IPS DF 6.9 (cell line): ENCODE measurements around the gene HHATL.

ENCODE experiments used
- DNase-seq: peaks from one replicate; pipeline ENCODE4 v3.0.0-alpha.2; 2013; ENCODE audit warnings: low read depth, low spot score
- H3K27ac ChIP-seq: one replicate; pipeline ENCODE4 v1.5.1; 2013; ENCODE audit warnings: low read length, control low read depth
- H3K27me3 ChIP-seq: 2 replicates; pipeline ENCODE4 v1.6.1; 2013; ENCODE audit warnings: mild to moderate bottlenecking, low read length; ENCODE audit not compliant: control insufficient read depth, insufficient read depth
- H3K36me3 ChIP-seq: 2 replicates; pipeline ENCODE4 v1.6.1; 2013; ENCODE audit warnings: low read length; ENCODE audit not compliant: control insufficient read depth, insufficient read depth
- H3K4me1 ChIP-seq: 2 replicates; pipeline ENCODE4 v1.6.1; 2013; ENCODE audit warnings: low read length; ENCODE audit not compliant: control insufficient read depth, insufficient read depth
- H3K4me3 ChIP-seq: 2 replicates; pipeline ENCODE4 v1.5.1; 2013; ENCODE audit warnings: mild to moderate bottlenecking, low read length
- H3K9me3 ChIP-seq: 2 replicates; pipeline ENCODE4 v1.6.1; 2013; ENCODE audit warnings: low read length, inconsistent platforms; ENCODE audit not compliant: control insufficient read depth, insufficient read depth
- WGBS: extraction: QIAGEN DNeasy Blood & Tissue Kit; methylation state at CpG from one replicate; pipeline ENCODE4 v1.1.7; 2013; ENCODE audit warnings: mixed read lengths, missing lambda C conversion rate; ENCODE audit not compliant: insufficient read length, insufficient coverage; 5-methylcytosine and 5-hydroxymethylcytosine counted together

Gene HHATL

GRCh38 chr3:42681361-42682038, 21.1 kb downstream of the HHATL start:
- Histone ChIP-seq H3K27me3 (no peaks in the 10 kb centered on the region), H3K4me1 (no peaks in the 10 kb centered on the region; the same call in 1 of the 2 replicates), H3K36me3 (no peaks in the 10 kb centered on the region), H3K27ac (no peak overlapping the region), H3K9me3 (no peaks in the 10 kb centered on the region), H3K4me3 (no peak overlapping the region)
- 100% methylated on average over 1 of the region's 10 CpGs for WGBS
- no peak for DNase-seq

GRCh38 chr3:42680806-42681205, 21.8 kb downstream of the HHATL start:
- H3K4me1 ChIP-seq, result no peaks in the 10 kb centered on the region; the same call in 1 of the 2 replicates
- H3K4me3 ChIP-seq, result no peak overlapping the region
- no CpG with 5 or more reads among the region's 4 CpGs for WGBS
- no peak overlapping the region for H3K27ac ChIP-seq
- H3K27me3 ChIP-seq, result no peaks in the 10 kb centered on the region
- no peaks in the 10 kb centered on the region for H3K9me3 ChIP-seq
- no peak for DNase-seq
- no peaks in the 10 kb centered on the region for H3K36me3 ChIP-seq

GRCh38 chr3:42680271-42680670, 22.3 kb downstream of the HHATL start:
- DNase-seq, result no peak
- no CpG with 5 or more reads among the region's 1 CpG for WGBS
- Histone ChIP-seq H3K27ac (no peak overlapping the region), H3K4me3 (no peak overlapping the region), H3K36me3 (no peaks in the 10 kb centered on the region), H3K4me1 (no peaks in the 10 kb centered on the region; the same call in 1 of the 2 replicates), H3K9me3 (no peaks in the 10 kb centered on the region), H3K27me3 (no peaks in the 10 kb centered on the region)

- WGBS, result no CpG with 5 or more reads among the region's 2 CpGs
- H3K4me1 ChIP-seq, result no peaks in the 10 kb centered on the region; the same call in 1 of the 2 replicates
- DNase-seq, result no peak
These were observed 24.2 kb downstream of the HHATL start for GRCh38 chr3:42678447-42678846.

GRCh38 chr3:42675909-42676308, 26.7 kb downstream of the HHATL start:
- Histone ChIP-seq H3K4me1 (no peaks in the 10 kb centered on the region), H3K4me3 (no peak overlapping the region), H3K27me3 (no peaks in the 10 kb centered on the region), H3K36me3 (no peaks in the 10 kb centered on the region), H3K27ac (no peak overlapping the region), H3K9me3 (no peaks in the 10 kb centered on the region)
- no peak for DNase-seq
- no CpG with 5 or more reads among the region's 2 CpGs for WGBS

More at GRCh38 chr3:42678447-42678846, 24.2 kb downstream of the HHATL start:
- H3K36me3 ChIP-seq, result no peaks in the 10 kb centered on the region
- no peak overlapping the region for H3K27ac ChIP-seq
- no peak overlapping the region for H3K4me3 ChIP-seq
- no peaks in the 10 kb centered on the region for H3K27me3 ChIP-seq
- H3K9me3 ChIP-seq, result no peaks in the 10 kb centered on the region

- Histone ChIP-seq H3K27me3 (no peaks in the 10 kb centered on the region), H3K4me1 (no peaks in the 10 kb centered on the region), H3K4me3 (no peak overlapping the region), H3K27ac (no peak overlapping the region), H3K36me3 (no peaks in the 10 kb centered on the region), H3K9me3 (no peaks in the 10 kb centered on the region)
- no CpG with 5 or more reads among the region's 3 CpGs for WGBS
- no peak for DNase-seq
These were observed 28.5 kb downstream of the HHATL start for GRCh38 chr3:42674146-42674545.

- Histone ChIP-seq H3K27me3 (no peaks in the 10 kb centered on the region), H3K4me1 (no peaks in the 10 kb centered on the region), H3K36me3 (no peaks in the 10 kb centered on the region), H3K27ac (no peak overlapping the region), H3K4me3 (no peak overlapping the region), H3K9me3 (no peaks in the 10 kb centered on the region)
- DNase-seq, result no peak
These were observed 29.5 kb downstream of the HHATL start for GRCh38 chr3:42673082-42673481.

GRCh38 chr3:42672515-42672914, 30.1 kb downstream of the HHATL start:
- Histone ChIP-seq H3K36me3 (no peaks in the 10 kb centered on the region), H3K27me3 (no peaks in the 10 kb centered on the region), H3K9me3 (no peaks in the 10 kb centered on the region), H3K4me3 (no peak overlapping the region), H3K4me1 (0 out of 2 replicates have a peak, but pooled peaks cover 2% of the 10 kb centered on the region), H3K27ac (no peak overlapping the region)
- no CpG with 5 or more reads among the region's 1 CpG for WGBS
- DNase-seq, result no peak

GRCh38 chr3:42670670-42671069, 31.9 kb downstream of the HHATL start:
- no CpG with 5 or more reads among the region's 1 CpG for WGBS
- Histone ChIP-seq H3K27ac (no peak overlapping the region), H3K36me3 (no peaks in the 10 kb centered on the region), H3K9me3 (no peaks in the 10 kb centered on the region), H3K4me3 (no peak overlapping the region), H3K27me3 (no peaks in the 10 kb centered on the region), H3K4me1 (0 out of 2 replicates have a peak, but pooled peaks cover 2% of the 10 kb centered on the region)
- no peak for DNase-seq

GRCh38 chr3:42670051-42670576, 32.5 kb downstream of the HHATL start:
- DNase-seq, result no peak
- H3K4me3 ChIP-seq, result no peak overlapping the region
- no peak overlapping the region for H3K27ac ChIP-seq
- H3K9me3 ChIP-seq, result no peaks in the 10 kb centered on the region
- H3K27me3 ChIP-seq, result no peaks in the 10 kb centered on the region
- WGBS, result no CpG with 5 or more reads among the region's 7 CpGs
- H3K4me1 ChIP-seq, result 0 out of 2 replicates have a peak, but pooled peaks cover 2% of the 10 kb centered on the region
- no peaks in the 10 kb centered on the region for H3K36me3 ChIP-seq

GRCh38 chr3:42668793-42669217, 33.8 kb downstream of the HHATL start:
- H3K4me1 ChIP-seq, result 0 out of 2 replicates have a peak, but pooled peaks cover 2% of the 10 kb centered on the region
- WGBS, result no CpG with 5 or more reads among the region's 4 CpGs
- H3K27ac ChIP-seq, result no peak overlapping the region
- DNase-seq, result no peak
- no peak overlapping the region for H3K4me3 ChIP-seq
- H3K27me3 ChIP-seq, result no peaks in the 10 kb centered on the region
- no peaks in the 10 kb centered on the region for H3K9me3 ChIP-seq
- H3K36me3 ChIP-seq, result no peaks in the 10 kb centered on the region; the same call in 1 of the 2 replicates
